AML-193 (cell line): Measurements from ENCODE around the gene CRYAA.

Experiments
- DNase-seq, 2 experiments: peaks; one replicate each; lab custom pipeline; 2025; lab: John Stamatoyannopoulos, UW

CRYAA gene

GRCh38 chr21:43203591-43203990, 34.8 kb downstream of the CRYAA start:
- DNase-seq: no peak

GRCh38 chr21:43204638-43205037, 35.8 kb downstream of the CRYAA start:
- DNase-seq: no peak

- no peak for DNase-seq
Measured at GRCh38 chr21:43206231-43207042, 37.6 kb downstream of the CRYAA start.

GRCh38 chr21:43207043-43207315, 38.2 kb downstream of the CRYAA start:
- DNase-seq: no peak

DNA sequence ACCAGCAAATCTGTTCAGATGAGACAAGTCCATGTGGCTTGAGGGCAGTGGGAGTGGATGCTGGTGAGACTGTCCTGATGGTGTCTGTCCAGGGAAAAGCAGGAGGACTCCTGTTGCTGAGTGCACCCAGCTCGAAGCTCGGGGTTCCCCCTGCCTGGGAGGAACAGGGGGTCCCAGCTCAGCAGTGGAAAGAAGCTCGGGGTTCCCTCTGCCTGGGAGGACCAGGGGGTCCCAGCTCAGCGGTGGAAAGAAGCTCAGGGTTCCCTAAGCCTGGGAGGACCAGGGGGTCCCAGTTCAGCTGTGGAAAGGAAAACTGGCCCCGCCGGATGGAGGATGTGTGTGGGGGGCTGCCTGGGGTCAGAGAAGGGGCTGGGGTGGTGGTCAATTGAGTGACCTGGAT, 39.1 kb downstream of the CRYAA start:
- no peak for DNase-seq

GRCh38 chr21:43208561-43209332, 39.9 kb downstream of the CRYAA start:
- DNase-seq: no peak

DNA sequence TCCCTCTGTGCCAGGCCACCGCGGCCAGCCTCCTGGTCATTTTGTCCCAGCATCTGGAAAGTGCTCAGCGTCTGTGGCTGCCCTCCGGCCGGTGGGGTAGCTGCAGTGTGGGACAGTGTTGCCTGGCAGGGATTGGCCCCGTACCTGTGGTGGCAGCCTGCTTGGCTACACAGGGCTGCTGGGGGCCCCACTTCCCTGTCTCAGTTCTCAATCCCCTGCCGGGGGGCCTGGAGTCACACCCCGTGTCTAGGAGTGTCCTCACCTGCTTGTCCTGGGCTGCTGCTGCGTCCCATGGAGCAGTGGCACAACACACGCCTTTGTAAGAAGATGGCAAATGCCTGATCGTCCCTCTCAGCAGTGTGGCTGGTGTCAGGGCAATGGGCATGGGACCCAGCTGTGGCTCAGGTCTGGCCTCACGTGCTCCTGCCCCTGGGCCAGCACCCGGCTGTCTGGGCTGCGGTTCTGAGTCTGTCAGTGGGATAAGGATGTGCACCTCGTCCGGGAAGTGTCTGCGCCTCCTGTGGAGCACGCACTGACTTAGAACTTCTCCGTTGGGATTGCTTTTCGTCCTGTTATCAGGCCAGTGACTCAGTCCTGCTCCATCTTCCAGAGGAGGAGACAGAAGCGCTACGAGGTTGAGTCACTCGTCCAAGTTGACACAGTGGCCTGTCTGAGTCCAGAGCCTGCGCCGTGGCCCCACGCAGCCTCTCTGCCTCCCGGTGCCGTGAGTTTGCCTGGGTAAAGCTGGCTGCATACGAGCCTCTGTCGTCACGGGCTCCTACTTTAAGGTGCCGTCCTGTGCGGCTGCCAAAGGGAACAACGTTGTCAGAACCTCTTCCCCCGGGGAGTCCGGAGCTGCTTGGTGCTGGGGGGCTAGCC, 41.0 kb downstream of the CRYAA start:
- no peak for DNase-seq

GRCh38 chr21:43210454-43211071, 41.8 kb downstream of the CRYAA start:
- no peak for DNase-seq

DNA sequence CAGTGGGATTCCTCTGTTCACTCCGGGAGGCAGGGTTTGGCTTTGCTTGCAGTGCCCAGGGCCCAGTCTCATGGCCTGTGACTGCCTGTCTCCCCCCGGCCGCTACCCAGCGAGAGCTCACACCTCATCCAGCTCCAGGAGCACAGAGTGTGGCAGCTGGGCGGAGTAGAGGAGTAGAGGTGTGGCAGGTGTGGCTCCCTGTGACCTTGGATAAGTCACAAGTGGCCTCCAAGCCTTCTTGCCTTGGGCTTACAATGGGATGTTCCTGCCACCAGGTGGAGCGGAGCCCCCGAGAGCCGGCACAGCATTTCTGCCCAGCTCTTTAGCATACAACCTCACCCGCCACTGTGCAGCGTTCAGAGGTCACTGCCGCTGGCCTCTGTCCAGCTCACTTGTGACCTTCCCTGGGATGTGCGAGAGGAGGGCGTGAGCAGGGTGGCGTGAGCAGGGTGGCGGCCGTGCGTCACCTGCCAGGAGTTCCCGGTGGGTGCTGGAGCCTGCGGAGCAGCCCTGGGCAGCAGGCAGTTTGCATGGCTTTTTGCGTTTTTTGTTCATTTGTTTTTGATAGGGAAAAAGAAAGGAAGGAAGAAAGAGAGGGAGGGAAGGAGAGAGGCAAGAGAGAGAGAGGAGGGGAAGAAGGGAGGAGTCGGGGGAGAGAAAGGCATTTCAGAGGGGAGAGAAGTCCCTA, 42.4 kb downstream of the CRYAA start:
- DNase-seq: no peak

- no peak for DNase-seq
Measured at GRCh38 chr21:43211760-43212115, 42.9 kb downstream of the CRYAA start.
